Measurements from ENCODE around the gene HOXD4.

The HOXD4 gene

DNA sequence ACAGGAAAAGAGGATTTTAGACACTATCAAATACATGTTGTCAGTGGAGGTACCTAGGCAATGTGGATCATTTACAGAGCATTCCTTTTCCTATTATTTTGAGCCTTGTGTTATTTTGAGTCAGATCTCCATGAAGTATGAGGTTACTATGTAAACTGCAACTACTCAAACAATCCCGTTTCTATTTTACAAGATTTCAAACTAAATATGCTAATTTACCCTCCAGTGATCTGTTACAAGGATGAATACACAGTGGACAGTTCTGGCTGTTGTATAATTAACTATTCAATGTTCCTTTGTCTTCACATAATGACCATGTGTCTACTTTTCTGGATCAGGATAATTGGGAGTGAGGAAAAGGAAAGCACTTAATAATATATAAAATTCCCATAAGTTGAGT, 41.7 kb downstream of the HOXD4 start:
- no peak for DNase-seq

GRCh38 chr2:176199902-176200301, 48.6 kb downstream of the HOXD4 start:
- no peak for DNase-seq

DNA sequence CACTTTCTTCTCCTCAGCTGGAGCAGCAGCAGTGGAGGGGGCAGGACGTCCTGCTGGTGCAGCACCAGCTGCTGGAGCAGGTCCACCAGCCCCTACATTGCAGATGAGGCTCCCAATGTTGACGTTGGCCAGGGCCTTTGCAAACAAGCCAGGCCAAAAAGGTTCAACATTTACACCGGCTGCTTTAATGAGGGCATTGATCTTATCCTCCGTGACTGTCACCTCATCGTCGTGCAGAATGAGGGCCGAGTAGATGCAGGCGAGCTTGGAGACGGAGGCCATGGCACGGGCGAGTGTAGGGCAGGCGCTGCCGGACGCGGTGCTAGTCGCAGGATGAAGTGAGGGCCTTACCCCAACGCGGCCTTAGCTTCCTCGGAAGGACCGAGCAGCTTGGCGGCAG, 49.6 kb downstream of the HOXD4 start:
- no peak for DNase-seq

DNA sequence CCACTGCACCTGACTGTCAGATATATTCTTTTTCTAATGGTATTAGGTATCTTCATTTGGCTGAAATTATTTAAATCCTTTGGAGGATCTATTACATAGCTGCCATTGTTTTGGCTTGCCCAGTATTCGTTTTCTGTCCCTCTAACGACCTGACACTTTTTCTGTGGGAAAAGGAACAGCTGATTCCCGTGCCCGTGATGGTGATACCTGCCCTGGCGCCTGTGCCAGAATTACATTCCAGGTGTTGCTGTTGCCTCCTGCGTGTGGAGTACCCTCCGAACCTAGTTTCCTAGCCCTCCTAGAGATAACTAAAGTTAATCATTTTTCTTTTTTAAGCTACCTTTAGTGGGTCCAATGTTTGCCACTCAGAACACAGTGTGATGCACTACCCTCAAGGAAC, 51.1 kb downstream of the HOXD4 start:
- DNase-seq: no peak
